K562 (cell line): ENCODE results near the gene SYNGR1. TPM values are rescaled to one million over a fixed set of nuclear protein-coding genes. Genes with fewer than 3 reads are reported as not detected.

Experiments used
- ATF7 ChIP-seq: fragments of 450-650 bp; IDR thresholded peaks from 2 replicates; pipeline ENCODE4 v1.7.1; 2014; ENCODE audit warnings: mild to moderate bottlenecking, moderate library complexity
- CBFA2T2 ChIP-seq: fragments of 450-650 bp; conservative IDR thresholded peaks from 2 replicates; pipeline ENCODE4 v1.6.1; 2017; ENCODE audit warnings: mild to moderate bottlenecking
- CREBBP ChIP-seq: IDR thresholded peaks from one replicate; pipeline ENCODE4 v1.6.1; 2012; ENCODE audit warnings: low read depth, mild to moderate bottlenecking, control low read depth, inconsistent platforms, low read length
- GABPB1 ChIP-seq: sonication (generic); formaldehyde crosslinking; IDR thresholded peaks from 2 replicates; pipeline ENCODE4 v1.8.0; 2022; ENCODE audit warnings: mild to moderate bottlenecking, missing genetic modification reagents
- HLTF ChIP-seq: fragments of 450-650 bp; IDR thresholded peaks from 2 replicates; pipeline ENCODE4 v1.6.1; 2016
- MBD2 ChIP-seq: sonication (generic); IDR thresholded peaks from 2 replicates; pipeline ENCODE4 v1.6.1; 2016; ENCODE audit warnings: low read depth, borderline replicate concordance
- MCM5 ChIP-seq: fragments of 450-650 bp; IDR thresholded peaks from 2 replicates; pipeline ENCODE4 v1.6.1; 2016; ENCODE audit warnings: low read depth
- PRDM10 ChIP-seq: fragments of 450-650 bp; IDR thresholded peaks from 2 replicates; pipeline ENCODE4 v1.6.1; 2018; ENCODE audit not compliant: partially characterized antibody
- RERE ChIP-seq: sonication (generic); formaldehyde crosslinking; IDR thresholded peaks from 2 replicates; pipeline ENCODE4 v1.8.0; 2023; ENCODE audit warnings: missing genetic modification reagents, mild to moderate bottlenecking, borderline replicate concordance
- SAFB2 ChIP-seq: fragments of 200-400 bp; formaldehyde crosslinking; IDR thresholded peaks from 2 replicates; pipeline ENCODE4 v1.6.1; 2018; ENCODE audit warnings: borderline replicate concordance, low read length, low read depth, moderate library complexity; ENCODE audit not compliant: severe bottlenecking
- TBL1XR1 ChIP-seq, 2 experiments: IDR thresholded peaks; 2 replicates each; pipeline ENCODE4 v1.6.1; 2012; ENCODE audit warnings: improper control_type of control experiment in 2 of 2, low read length in 2 of 2, mild to moderate bottlenecking in 1 of 2
- YY1 ChIP-seq, 3 experiments: IDR thresholded peaks; 2 replicates each; pipeline ENCODE4 v1.6.1; 2011; ENCODE audit warnings: low read length in 2 of 3, mild to moderate bottlenecking in 2 of 3, moderate library complexity in 2 of 3, borderline replicate concordance in 1 of 3, control low read depth in 1 of 3, low read depth in 1 of 3; ENCODE audit not compliant: insufficient read depth in 3 of 3, insufficient replicate concordance in 2 of 3, control insufficient read depth in 1 of 3, insufficient read length in 1 of 3; ENCODE audit errors: extremely low read depth in 1 of 3
- ZC3H8 ChIP-seq: fragments of 450-650 bp; IDR thresholded peaks from 2 replicates; pipeline ENCODE4 v1.6.1; 2017
- polyA plus RNA-seq, 8 experiments: library from polyadenylated mRNA; depleted of rRNA in 4 of 8; stranded (reverse) in 5 of 8; unstranded in 3 of 8; fragments of >200 nt; fragmentation: Nextera tagmentation in 2 of 8; fragmentation: Illumina TruSeq in 1 of 8; extraction: Ambion mirVana in 2 of 8; extraction: Trizol in 1 of 8; gene quantifications; 2 replicates each; pipeline versions ENCODE4 v1.2.1 to v1.2.3, GENCODE V29; 2011 to 2014; ENCODE audit warnings: inconsistent platforms in 1 of 8, missing spikeins in 1 of 8
- total RNA-seq, 7 experiments: library from RNA; depleted of rRNA in 6 of 7; stranded (reverse); fragments of >200 nt in 6 of 7; fragmentation: Illumina TruSeq in 2 of 7; extraction: Trizol in 2 of 7; gene quantifications; 2 replicates each; pipeline versions ENCODE4 v1.2.1 to v1.2.3, GENCODE V29; 2011 to 2021; ENCODE audit warnings: low replicate concordance in 1 of 7
- TF ChIP-seq, protein P1 (sequence below), 2 experiments: IDR thresholded peaks in 1 of 2; conservative IDR thresholded peaks in 1 of 2; 2 replicates each; pipeline ENCODE4 v1.6.1; 2016; ENCODE audit warnings: low read depth in 2 of 2, mild to moderate bottlenecking in 1 of 2, missing compliant biosample characterization in 1 of 2, missing genetic modification characterization in 1 of 2, moderate library complexity in 1 of 2

The SYNGR1 gene
- total and polyA plus RNA-seq, 9 of the 15 experiments (the other 6 are each of a cell fraction or from before 2014, with no cell fraction given), result 1.8 to 15.9 (median 5.5) TPM

GRCh38 chr22:39319284-39320022 lies 30.3 kb upstream of the SYNGR1 start, which contains the start of gene RPL3 (continued):
- TF ChIP-seq RERE (CRISPR knock-in tag) (no peak), TBL1XR1 (IDR thresholded peaks at IDR 0.05; ENCODE audit: low read length in 2 of 2) (peak in 1 of 2 experiments; percentile 46; a peak in 1 of 4 replicates), YY1 (IDR thresholded peaks at IDR 0.05; ENCODE audit: borderline replicate concordance in 1 of 3, control insufficient read depth in 1 of 3, extremely low read depth in 1 of 3, insufficient read depth in 3 of 3, insufficient read length in 1 of 3, insufficient replicate concordance in 2 of 3, low read depth in 1 of 3, low read length in 2 of 3) (peak; percentile 63 to 91 (median 89)), CREBBP (no peak), MBD2 (peak; percentile 80), HLTF (no peak), ZC3H8 (0 out of 2 replicates have a peak, but pooled peaks have one; percentile 63), SAFB2 (no peak), CBFA2T2 (no peak), PRDM10 (no peak), GABPB1 (CRISPR knock-in tag) (peak; percentile 91), ATF7 (peak; percentile 96), MCM5 (no peak)
- TF ChIP-seq, protein P1, sequence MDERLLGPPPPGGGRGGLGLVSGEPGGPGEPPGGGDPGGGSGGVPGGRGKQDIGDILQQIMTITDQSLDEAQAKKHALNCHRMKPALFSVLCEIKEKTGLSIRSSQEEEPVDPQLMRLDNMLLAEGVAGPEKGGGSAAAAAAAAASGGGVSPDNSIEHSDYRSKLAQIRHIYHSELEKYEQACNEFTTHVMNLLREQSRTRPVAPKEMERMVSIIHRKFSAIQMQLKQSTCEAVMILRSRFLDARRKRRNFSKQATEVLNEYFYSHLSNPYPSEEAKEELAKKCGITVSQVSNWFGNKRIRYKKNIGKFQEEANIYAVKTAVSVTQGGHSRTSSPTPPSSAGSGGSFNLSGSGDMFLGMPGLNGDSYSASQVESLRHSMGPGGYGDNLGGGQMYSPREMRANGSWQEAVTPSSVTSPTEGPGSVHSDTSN (CRISPR knock-in tag; IDR thresholded peaks at IDR 0.05; ENCODE audit: low read depth), result no peak
- TF ChIP-seq, protein P1 (tag; conservative IDR thresholded peaks at IDR 0.05; ENCODE audit: low read depth), result no peak
